Measurements from ENCODE around the gene CDC20B.

The CDC20B gene

DNA sequence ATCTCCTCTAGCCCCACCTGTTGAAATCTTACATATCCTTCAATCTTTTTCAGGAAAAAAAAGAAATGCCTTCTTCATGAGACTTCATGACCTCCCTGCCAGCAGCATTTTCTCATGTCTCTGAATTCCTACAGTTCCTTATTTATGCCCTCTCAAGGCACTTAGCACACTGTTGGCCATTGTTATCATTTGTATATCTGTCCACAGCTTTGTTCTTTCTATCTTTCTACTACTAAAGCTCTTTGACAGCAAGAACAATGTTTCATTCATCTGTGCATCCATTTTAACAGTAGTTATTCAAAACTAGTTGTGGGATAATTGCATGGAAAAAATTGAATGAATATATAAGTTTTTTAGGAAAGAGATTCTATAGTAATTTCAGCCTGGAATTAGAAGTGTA is 91.4 kb downstream of the CDC20B start:
- TF ChIP-seq, protein P1, sequence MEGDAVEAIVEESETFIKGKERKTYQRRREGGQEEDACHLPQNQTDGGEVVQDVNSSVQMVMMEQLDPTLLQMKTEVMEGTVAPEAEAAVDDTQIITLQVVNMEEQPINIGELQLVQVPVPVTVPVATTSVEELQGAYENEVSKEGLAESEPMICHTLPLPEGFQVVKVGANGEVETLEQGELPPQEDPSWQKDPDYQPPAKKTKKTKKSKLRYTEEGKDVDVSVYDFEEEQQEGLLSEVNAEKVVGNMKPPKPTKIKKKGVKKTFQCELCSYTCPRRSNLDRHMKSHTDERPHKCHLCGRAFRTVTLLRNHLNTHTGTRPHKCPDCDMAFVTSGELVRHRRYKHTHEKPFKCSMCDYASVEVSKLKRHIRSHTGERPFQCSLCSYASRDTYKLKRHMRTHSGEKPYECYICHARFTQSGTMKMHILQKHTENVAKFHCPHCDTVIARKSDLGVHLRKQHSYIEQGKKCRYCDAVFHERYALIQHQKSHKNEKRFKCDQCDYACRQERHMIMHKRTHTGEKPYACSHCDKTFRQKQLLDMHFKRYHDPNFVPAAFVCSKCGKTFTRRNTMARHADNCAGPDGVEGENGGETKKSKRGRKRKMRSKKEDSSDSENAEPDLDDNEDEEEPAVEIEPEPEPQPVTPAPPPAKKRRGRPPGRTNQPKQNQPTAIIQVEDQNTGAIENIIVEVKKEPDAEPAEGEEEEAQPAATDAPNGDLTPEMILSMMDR (IDR thresholded peaks at IDR 0.05): no peak

DNA sequence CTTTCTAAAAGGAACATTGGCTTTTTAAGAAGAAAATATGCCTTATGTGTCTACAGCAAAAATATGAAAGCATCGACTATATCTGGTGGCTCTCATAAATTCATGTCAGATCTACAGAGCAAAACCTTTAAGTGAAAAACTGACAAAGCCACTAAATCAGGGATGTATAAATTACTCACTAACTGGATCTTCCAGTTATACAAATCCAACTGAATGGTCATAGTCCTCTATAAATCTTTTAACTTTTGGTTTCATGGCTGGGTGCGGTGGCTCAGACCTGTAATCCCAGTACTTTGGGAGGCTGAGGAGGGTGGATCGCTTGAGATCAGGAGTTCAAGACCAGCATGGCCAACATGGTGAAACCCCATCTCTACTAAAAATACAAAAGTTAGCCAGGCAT is 99.8 kb downstream of the CDC20B start:
- TF ChIP-seq, protein P1 (IDR thresholded peaks at IDR 0.05): no peak

DNA sequence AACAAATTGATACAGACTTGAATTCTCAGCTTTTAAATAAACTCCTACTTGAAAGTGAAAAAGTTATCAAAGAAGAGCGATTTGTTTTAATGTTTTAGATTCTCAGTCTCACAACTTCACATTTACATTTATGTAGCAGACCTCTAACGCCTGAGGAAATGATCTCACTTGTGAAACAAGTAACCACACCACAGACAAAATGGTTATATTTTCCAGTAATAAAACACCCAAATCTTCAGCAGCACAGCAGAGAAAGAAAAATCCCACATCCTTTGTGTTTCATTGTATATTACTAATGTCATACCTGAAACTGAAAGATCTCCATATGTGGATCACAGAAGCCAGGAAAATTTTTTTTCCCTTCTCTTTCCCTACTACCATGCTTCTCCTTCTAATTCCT is 100.3 kb downstream of the CDC20B start:
- TF ChIP-seq, protein P1 (IDR thresholded peaks at IDR 0.05): no peak

DNA sequence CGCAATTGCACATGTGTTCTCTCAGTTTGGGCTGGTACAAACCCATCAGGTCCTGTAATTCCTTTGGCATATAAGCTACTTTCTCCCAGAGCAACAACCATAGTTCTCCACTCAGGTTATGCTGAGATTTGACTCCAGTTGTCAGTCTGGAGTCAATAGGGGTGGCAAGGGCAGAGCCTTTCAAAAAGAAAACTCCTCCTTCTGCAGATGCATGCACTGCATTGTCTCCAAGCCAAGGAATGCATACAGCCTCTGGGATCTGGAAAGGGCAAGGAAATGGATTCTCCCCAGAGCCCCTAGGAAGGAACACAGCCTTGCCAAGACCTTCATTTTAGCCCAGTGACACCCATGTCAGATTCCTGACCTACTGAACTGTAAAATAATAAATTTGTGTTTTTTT is 101.6 kb downstream of the CDC20B start:
- TF ChIP-seq, protein P1 (IDR thresholded peaks at IDR 0.05): no peak

DNA sequence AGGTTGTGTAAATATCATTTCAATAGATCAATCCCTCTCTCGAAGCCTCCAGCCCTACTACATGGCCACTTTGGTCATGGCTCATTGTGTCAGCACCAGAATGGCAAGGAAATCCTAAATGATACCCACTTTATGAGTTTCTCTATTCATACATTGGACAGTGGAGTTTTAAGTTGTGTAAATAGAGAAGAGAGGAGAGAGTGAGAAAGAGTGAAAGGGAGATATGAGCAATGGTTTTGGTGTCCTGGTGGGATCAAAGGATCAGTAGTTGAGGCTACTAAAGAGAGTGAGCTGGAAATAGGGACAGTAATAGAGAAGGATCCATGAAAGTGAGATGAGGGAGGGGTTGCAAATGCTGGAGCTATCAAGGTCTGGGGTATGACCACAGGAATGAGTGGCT is 102.0 kb downstream of the CDC20B start:
- TF ChIP-seq, protein P1 (IDR thresholded peaks at IDR 0.05): no peak

DNA sequence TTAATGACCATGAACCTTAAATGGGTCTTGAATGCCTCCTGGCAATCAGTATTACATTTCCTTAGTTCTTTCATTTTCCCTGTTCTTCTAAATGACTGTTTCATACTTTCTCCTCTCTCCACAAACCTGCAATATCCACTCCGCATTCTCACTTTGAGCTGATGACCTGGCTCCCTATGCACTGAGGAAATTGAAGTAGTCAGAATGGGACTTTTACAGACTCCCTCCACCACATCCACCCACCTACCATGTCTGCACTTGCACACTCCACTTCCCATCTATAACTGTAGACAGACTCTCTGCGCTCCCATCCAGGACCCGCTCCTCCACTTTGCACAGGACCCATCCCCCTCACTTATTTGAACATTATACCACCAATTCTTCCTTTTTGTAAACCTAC is 106.7 kb downstream of the CDC20B start:
- TF ChIP-seq, protein P1 (IDR thresholded peaks at IDR 0.05): no peak

DNA sequence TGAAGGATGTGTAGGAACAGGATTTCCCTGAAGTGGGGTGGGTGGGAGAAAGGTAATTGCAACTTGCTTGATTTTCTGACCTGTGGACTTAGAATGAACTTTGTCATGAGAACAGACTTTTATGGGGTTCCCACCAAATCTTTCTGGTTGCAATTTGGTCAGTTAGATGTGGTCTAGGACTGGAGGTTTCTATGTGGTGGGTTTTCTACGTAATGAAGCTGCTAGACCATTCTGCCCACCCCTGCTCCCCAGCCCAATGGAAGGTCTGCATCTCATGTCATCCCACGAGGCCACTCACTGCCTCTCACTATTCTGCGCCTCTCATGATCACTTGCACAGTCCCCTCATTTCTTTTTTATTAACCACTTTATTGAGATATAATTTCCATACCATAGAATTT is 108.5 kb downstream of the CDC20B start:
- TF ChIP-seq, protein P1 (IDR thresholded peaks at IDR 0.05): no peak

DNA sequence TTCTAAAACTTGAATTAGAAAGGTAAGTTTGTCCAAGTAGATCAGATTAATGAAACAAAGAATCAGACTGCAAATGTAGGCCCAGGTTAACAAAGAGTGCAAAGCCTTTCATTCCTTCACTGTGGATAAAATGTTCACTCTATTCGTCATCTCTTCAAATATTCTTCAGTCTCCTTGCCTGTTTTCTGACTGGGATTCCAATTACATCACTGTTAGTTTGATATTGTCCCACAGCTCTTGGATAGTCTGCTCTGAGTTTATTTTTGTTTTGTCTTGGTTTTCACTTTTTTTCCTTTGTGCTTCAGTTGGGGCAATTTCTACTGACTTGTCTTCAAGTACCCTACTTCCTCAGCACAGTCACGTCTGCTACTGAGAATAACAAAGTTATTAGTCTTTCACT is 109.1 kb downstream of the CDC20B start:
- TF ChIP-seq, protein P1 (IDR thresholded peaks at IDR 0.05): no peak
